ENCODE measurements around the gene GPA33. TPM values are rescaled to one million over a fixed set of nuclear protein-coding genes. Genes with fewer than 3 reads are reported as not detected.

GPA33 gene, protein sequence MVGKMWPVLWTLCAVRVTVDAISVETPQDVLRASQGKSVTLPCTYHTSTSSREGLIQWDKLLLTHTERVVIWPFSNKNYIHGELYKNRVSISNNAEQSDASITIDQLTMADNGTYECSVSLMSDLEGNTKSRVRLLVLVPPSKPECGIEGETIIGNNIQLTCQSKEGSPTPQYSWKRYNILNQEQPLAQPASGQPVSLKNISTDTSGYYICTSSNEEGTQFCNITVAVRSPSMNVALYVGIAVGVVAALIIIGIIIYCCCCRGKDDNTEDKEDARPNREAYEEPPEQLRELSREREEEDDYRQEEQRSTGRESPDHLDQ
- not detected in 2 replicates for total RNA-seq

DNA sequence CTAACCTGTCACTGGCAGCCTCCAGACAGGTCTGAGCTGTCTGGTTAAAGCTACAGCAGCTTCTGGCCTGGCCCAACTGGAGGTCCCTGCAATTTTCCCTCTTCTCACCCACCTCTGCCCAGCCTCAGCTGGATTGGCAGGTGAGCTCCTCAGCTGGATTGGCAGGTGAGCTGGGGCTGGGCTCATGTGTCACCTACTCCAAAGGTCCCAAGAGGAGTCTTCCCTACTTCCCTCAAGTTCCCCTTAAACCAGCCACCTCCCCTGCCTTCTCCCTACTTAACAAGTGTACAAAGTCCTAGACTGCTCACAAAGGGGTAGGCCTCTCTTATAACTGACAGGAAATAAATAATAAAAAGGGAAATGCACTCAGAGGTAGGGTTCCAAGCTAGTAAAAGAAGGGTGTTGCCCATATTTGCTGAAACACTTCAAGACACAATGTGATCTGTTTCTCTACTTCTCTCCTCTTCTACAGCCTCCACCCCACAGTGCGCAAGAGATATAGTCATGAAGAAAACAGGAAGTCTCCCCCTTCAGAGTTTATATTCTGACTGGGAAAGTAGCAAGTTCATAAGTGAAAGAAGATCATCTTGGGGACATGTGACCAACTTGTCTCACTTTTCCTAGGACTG, at the start of gene GPA33:
TSS of gene GPA33 (minus strand) at position 64 of the 629 bp plus-strand sequence. CDS start 90 bp downstream, outside the sequence.

DNA sequence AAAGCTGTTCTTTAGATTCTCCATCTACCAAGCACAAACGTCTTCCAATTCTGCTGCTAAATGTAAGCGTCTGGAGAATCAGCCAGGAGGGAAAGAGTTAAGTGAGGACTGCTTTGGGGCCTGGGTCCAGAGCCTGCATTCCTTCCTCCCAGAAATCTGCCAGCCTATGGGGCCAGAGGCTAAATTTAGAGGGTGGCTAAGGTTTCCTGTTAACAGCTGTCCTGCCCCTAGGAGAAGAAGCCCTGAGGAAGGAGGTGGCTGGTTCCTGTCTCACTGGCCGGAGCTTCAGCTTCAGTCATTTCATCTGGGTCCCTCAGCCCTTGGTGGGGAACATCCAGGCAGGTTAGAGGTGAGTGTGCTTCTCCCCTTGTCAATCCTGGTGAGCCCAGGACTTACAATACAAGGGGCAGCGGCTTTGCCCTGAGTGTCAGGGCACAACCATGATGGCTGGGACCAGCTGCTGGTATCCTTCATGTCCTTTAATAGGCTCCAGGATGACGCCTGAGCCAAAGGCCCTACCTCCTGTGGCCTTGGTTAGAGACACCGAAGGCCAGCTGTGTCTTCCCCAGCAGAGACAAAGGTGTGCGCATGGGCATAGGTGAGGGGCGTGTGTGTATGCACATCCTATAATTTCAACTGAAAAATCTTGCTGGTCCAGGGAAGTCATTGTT, 3.8 kb upstream of the GPA33 start, which contains the start of gene STYXL2:
TSS of gene STYXL2 (plus strand) at position 230 of the 671 bp plus-strand sequence. CDS start 775 bp downstream, outside the sequence.

Other genes starting within 250 kb of the GPA33 start
- 13.3 and 13.7 TPM in 2 replicates for gene TADA1, start 214.1 kb downstream of the GPA33 start, total RNA-seq
- gene ILDR2, start 114.8 kb downstream of the GPA33 start, total RNA-seq = not detected in 2 replicates
- not detected in 2 replicates for gene MAEL, start 101.1 kb downstream of the GPA33 start, total RNA-seq
- gene STYXL2, start 3.7 kb upstream of the GPA33 start, total RNA-seq = not detected in 2 replicates
- gene POU2F1, start 130.5 kb upstream of the GPA33 start, total RNA-seq = 5.1 and 6.6 TPM in 2 replicates

Measured in nasal cavity respiratory epithelium epithelial cell of viscerocranial mucosa (primary cell).